ENCODE data around the gene GHITM. TPM values are rescaled to one million over a fixed set of nuclear protein-coding genes. Genes with fewer than 3 reads are reported as not detected.
A peak's percentile ranks its signal among the peaks of the same experiment; 100 is the strongest.
"Not testable (repeated sequence)": the region's sequence is repeated elsewhere in the genome, so short reads cannot be mapped to it uniquely, and the experiment has no call there.

The GHITM gene
- total RNA-seq, 1 donor from 2014 or later, result 276 TPM

DNA sequence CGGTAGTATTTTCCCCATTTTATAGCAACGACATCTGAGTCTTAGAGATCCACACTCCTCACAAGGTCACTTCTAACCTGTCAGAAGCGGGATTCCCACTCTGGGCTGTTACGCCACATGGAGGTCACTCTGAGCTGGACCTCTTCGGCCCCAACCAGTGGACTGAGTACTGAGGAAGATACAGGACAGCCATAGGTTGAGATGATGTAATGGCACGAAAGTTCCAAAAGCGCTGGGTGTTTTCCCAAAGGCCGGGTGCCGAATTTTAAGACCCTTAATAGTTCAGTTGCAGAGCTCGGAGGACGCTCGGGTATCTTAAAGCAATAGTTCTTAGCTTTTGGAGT is 699 bp downstream of the GHITM start:
- TF ChIP-seq, protein P1, sequence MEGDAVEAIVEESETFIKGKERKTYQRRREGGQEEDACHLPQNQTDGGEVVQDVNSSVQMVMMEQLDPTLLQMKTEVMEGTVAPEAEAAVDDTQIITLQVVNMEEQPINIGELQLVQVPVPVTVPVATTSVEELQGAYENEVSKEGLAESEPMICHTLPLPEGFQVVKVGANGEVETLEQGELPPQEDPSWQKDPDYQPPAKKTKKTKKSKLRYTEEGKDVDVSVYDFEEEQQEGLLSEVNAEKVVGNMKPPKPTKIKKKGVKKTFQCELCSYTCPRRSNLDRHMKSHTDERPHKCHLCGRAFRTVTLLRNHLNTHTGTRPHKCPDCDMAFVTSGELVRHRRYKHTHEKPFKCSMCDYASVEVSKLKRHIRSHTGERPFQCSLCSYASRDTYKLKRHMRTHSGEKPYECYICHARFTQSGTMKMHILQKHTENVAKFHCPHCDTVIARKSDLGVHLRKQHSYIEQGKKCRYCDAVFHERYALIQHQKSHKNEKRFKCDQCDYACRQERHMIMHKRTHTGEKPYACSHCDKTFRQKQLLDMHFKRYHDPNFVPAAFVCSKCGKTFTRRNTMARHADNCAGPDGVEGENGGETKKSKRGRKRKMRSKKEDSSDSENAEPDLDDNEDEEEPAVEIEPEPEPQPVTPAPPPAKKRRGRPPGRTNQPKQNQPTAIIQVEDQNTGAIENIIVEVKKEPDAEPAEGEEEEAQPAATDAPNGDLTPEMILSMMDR (IDR thresholded peaks at IDR 0.05; ENCODE audit: insufficient read depth, low read length, poor library complexity, severe bottlenecking), result no peak
- H3K36me3 ChIP-seq (ENCODE audit: control insufficient read depth, insufficient read depth, low read length), result no peaks in the 10 kb centered on the region
- no peak for DNase-seq (ENCODE audit: low read depth)

DNA sequence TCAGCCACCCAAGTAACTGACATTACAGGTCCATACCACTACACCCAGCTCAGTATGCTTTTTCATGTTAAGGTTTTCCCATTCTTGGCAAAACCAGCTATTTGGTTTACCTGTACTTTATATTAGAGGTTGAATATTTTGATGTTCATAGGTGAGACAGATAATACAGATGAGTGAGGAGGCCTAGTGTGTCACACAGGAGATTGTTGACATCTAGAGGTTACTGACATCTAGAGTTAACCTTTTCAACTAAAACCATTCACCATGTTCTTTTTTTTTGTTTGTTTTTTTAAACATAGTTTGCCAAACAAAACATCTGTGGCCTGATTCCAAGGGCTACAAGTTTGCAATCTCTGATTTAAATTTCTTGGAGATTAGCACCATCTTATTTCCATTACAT is 8.0 kb downstream of the GHITM start:
- H3K27me3 ChIP-seq (ENCODE audit: control insufficient read depth, insufficient read depth, low read length), result no peaks in the 10 kb centered on the region
- H3K36me3 ChIP-seq (ENCODE audit: control insufficient read depth, insufficient read depth, low read length), result no peaks in the 10 kb centered on the region
- TF ChIP-seq, protein P1 (IDR thresholded peaks at IDR 0.05; ENCODE audit: insufficient read depth, low read length, poor library complexity, severe bottlenecking), result no peak
- no peak overlapping the region for H3K4me3 ChIP-seq (ENCODE audit: low read depth, low read length)
- no peak for DNase-seq (ENCODE audit: low read depth)

More for the DNA sequence above, 699 bp downstream of the GHITM start:
- peak overlapping the region; percentile 79 for H3K4me3 ChIP-seq (ENCODE audit: low read depth, low read length)
- no peaks in the 10 kb centered on the region for H3K27me3 ChIP-seq (ENCODE audit: control insufficient read depth, insufficient read depth, low read length)

DNA sequence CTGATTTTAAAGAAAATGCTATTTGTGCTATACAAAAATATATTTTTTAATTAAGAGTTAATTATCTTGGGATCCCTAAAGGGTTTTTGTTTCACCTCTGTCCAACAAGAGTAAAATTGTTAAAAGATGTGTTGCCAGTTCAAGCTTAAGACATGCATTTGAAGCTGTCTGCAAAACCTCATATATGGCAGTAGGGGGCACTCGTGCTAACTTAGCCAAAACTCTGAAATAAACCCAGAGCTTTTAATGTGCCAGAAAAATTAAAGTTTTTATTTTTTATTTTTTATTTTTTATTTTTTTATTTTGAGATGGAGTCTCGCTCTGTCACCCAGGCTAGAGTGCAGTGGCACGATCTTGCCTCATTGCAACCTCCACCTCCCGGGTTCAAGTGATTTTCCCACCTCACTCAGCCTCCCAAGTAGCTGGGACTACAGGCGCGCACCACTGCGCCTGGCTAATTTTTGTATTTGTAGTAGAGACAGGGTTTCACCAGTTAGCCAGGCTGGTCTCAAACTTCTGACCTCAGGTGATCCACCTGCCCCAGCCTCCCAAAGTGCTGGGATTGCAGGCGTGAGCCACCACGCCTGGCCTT is 8.8 kb downstream of the GHITM start:
- H3K36me3 ChIP-seq (ENCODE audit: control insufficient read depth, insufficient read depth, low read length); H3K4me3 ChIP-seq (ENCODE audit: low read depth, low read length); H3K27me3 ChIP-seq (ENCODE audit: control insufficient read depth, insufficient read depth, low read length); DNase-seq (ENCODE audit: low read depth): not testable (repeated sequence)
- TF ChIP-seq, protein P1 (IDR thresholded peaks at IDR 0.05; ENCODE audit: insufficient read depth, low read length, poor library complexity, severe bottlenecking), result peak; percentile 67

DNA sequence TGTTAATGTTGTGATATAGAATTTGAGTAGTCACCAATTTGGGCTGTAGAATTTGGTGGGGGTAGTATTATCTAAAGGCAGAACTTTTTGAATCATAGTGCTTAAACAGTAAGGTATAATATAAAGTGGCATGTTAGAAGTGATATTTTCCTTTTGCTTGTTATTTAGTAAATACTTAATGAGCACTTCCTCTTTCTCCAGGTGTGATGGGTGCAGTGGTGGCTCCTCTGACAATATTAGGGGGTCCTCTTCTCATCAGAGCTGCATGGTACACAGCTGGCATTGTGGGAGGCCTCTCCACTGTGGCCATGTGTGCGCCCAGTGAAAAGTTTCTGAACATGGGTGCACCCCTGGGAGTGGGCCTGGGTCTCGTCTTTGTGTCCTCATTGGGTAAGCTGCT is 10.5 kb downstream of the GHITM start:
- no peak for DNase-seq (ENCODE audit: low read depth)
- TF ChIP-seq, protein P1 (IDR thresholded peaks at IDR 0.05; ENCODE audit: insufficient read depth, low read length, poor library complexity, severe bottlenecking), result no peak
- H3K4me3 ChIP-seq (ENCODE audit: low read depth, low read length), result no peak overlapping the region
- H3K27me3 ChIP-seq (ENCODE audit: control insufficient read depth, insufficient read depth, low read length), result no peaks in the 10 kb centered on the region
- H3K36me3 ChIP-seq (ENCODE audit: control insufficient read depth, insufficient read depth, low read length), result peaks cover 1% of the 10 kb centered on the region

DNA sequence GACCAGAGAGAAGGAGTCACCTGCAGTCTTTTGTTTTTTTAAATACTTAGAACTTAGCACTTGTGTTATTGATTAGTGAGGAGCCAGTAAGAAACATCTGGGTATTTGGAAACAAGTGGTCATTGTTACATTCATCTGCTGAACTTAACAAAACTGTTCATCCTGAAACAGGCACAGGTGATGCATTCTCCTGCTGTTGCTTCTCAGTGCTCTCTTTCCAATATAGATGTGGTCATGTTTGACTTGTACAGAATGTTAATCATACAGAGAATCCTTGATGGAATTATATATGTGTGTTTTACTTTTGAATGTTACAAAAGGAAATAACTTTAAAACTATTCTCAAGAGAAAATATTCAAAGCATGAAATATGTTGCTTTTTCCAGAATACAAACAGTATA is 13.5 kb downstream of the GHITM start:
- Histone ChIP-seq H3K36me3 (ENCODE audit: control insufficient read depth, insufficient read depth, low read length) (peaks cover 1% of the 10 kb centered on the region), H3K27me3 (ENCODE audit: control insufficient read depth, insufficient read depth, low read length) (no peaks in the 10 kb centered on the region), H3K4me3 (ENCODE audit: low read depth, low read length) (no peak overlapping the region)
- no peak for DNase-seq (ENCODE audit: low read depth)
- TF ChIP-seq, protein P1 (IDR thresholded peaks at IDR 0.05; ENCODE audit: insufficient read depth, low read length, poor library complexity, severe bottlenecking), result no peak

DNA sequence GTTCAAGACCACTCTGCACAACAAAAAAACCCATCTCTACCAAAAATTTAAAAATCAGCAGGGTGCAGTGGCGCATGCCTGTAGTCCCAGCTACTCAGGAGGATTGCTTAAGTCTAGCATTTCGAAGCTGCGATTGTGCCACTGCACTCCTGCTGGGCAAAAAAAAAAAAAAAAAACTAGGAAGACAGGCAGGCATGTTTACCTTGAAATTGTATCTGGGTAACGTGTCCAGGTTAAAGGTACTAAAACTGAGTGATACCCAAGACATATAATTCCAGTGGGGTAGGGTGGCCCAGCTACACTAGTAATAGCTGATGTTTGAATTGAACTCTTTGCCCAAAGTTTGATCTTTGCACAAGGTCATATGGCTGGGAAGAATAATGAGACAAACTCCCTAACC is 16.2 kb downstream of the GHITM start:
- no peak overlapping the region for H3K4me3 ChIP-seq (ENCODE audit: low read depth, low read length)
- peaks cover 1% of the 10 kb centered on the region for H3K36me3 ChIP-seq (ENCODE audit: control insufficient read depth, insufficient read depth, low read length)
- no peak for DNase-seq (ENCODE audit: low read depth)
- TF ChIP-seq, protein P1 (IDR thresholded peaks at IDR 0.05; ENCODE audit: insufficient read depth, low read length, poor library complexity, severe bottlenecking), result no peak
- H3K27me3 ChIP-seq (ENCODE audit: control insufficient read depth, insufficient read depth, low read length), result no peaks in the 10 kb centered on the region
